ENCODE data around the gene TRIM14. TPM values are rescaled to one million over a fixed set of nuclear protein-coding genes. Genes with fewer than 3 reads are reported as not detected.

The TRIM14 gene
- total RNA-seq, 4 donors from 2014 or later: 7.5 to 12.5 (median 10.5) TPM

DNA sequence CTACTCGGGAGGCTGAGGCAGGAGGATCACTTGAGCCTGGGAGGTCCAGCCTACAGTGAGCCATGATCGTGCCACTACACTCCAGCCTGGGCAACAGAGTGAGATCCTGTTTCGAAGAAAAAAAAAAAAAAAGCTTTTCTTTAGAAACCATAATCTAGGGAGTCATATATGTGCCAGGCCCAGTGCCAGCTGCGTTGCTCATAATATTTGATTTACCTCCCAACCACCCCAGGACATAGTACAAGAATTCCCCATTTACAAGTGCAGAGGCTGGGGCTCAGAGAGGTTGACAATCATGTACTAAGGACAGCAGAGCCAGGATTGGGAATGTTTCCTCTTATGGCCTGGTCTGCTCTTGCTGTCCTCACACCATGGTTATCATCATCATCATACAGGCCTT is 25.1 kb upstream of the TRIM14 start:
- no peak for TF ChIP-seq POLR2A (IDR thresholded peaks at IDR 0.05)
- TF ChIP-seq EP300 (IDR thresholded peaks at IDR 0.05): no peak
- TF ChIP-seq POLR2AphosphoS5 (IDR thresholded peaks at IDR 0.05): no peak
- TF ChIP-seq, protein P1, sequence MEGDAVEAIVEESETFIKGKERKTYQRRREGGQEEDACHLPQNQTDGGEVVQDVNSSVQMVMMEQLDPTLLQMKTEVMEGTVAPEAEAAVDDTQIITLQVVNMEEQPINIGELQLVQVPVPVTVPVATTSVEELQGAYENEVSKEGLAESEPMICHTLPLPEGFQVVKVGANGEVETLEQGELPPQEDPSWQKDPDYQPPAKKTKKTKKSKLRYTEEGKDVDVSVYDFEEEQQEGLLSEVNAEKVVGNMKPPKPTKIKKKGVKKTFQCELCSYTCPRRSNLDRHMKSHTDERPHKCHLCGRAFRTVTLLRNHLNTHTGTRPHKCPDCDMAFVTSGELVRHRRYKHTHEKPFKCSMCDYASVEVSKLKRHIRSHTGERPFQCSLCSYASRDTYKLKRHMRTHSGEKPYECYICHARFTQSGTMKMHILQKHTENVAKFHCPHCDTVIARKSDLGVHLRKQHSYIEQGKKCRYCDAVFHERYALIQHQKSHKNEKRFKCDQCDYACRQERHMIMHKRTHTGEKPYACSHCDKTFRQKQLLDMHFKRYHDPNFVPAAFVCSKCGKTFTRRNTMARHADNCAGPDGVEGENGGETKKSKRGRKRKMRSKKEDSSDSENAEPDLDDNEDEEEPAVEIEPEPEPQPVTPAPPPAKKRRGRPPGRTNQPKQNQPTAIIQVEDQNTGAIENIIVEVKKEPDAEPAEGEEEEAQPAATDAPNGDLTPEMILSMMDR (IDR thresholded peaks at IDR 0.05): no peak
- Histone ChIP-seq H3K4me1 (no peaks in the 10 kb centered on the region), H3K4me3 (no peak overlapping the region), H3K36me3 (no peaks in the 10 kb centered on the region), H3K27me3 (no peaks in the 10 kb centered on the region), H3K9me3 (no peaks in the 10 kb centered on the region), H3K27ac (no peak overlapping the region)
- WGBS, 2 donors (ENCODE audit: low coverage in 1 of 2): 82 to 86% methylated on average over 2 to 3 of the region's 4 CpGs
- no peak for ATAC-seq

DNA sequence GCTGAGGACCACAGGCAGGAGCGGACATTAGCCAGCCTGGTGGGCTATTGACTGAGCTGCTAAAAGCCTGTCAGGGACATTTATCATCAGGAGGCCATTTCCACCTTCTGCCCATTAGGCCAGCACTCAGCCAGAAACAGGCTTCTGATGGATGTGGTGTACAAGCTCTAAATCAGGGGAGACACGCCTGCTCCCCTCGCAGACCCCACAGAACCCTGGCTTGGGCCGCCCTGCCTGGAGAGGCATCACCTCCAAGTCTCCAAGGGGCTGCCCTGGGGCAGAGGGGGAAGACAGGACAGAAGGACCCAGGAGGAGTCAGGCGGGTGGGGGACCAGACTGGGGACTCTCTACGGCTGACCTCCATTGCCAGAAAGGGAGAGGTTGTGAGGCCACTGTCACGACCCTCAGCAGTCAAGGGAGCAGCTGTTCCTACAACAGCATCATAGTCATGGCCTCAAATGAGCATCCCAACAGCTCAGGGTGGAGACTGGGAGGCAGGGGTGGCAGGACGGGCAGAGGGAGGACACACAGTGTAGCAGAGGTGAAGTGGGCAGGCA is 24.0 kb upstream of the TRIM14 start:
- Histone ChIP-seq H3K4me3 (no peak overlapping the region), H3K9me3 (no peaks in the 10 kb centered on the region), H3K36me3 (no peaks in the 10 kb centered on the region), H3K4me1 (no peaks in the 10 kb centered on the region), H3K27ac (no peak overlapping the region), H3K27me3 (no peaks in the 10 kb centered on the region)
- no peak for ATAC-seq
- TF ChIP-seq EP300 (IDR thresholded peaks at IDR 0.05) (no peak), POLR2A (IDR thresholded peaks at IDR 0.05) (no peak), POLR2AphosphoS5 (IDR thresholded peaks at IDR 0.05) (no peak)
- TF ChIP-seq, protein P1 (IDR thresholded peaks at IDR 0.05): no peak
- no CpG with 5 or more reads among the region's 8 CpGs for WGBS, 2 donors (ENCODE audit: low coverage in 1 of 2)

DNA sequence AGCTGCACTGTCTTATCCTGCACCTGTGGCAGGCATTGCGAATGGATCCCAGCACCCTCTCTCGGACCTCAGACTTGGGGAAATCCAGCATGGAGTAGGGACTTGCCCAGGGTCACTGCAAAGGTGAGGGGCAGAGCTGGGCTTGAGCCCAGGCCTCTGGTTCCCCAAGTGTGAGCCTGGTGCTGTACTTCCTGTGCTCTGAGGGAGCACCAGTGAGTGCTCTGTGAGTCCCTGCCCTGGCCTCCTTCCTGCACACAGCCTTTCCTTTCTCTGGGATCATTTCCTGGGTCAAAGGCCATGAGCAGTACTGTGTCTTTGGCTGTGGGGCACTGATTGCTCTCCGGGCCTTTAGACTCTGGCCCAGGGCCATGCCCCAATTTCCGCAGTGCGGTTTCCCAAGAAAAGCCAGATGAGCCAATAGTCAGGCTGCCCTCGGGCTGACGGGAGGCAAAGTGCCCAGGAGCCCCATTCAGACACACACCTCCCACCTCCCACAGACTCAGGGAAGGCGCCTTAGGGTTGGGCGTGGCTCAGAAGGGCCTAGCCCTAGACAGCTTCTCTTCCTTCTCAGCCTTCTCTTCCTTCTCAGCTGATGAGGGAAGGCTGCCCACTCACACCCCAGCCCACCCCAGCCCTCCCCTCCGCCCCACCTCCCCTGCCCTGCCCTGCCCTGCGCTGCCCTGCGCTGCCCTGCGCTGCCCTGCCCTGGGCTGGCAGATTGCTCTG is 23.3 kb upstream of the TRIM14 start:
- 83% methylated on average over 2 of the region's 13 CpGs; no CpG with 5 or more reads in 1 of the 2 donors for WGBS, 2 donors (ENCODE audit: low coverage in 1 of 2)
- H3K4me1 ChIP-seq: no peaks in the 10 kb centered on the region
- ATAC-seq: peak; percentile 45
- no peaks in the 10 kb centered on the region for H3K9me3 ChIP-seq
- H3K27me3 ChIP-seq: no peaks in the 10 kb centered on the region
- no peaks in the 10 kb centered on the region for H3K36me3 ChIP-seq
- H3K4me3 ChIP-seq: no peak overlapping the region
- TF ChIP-seq, protein P1 (IDR thresholded peaks at IDR 0.05): no peak
- TF ChIP-seq POLR2AphosphoS5 (IDR thresholded peaks at IDR 0.05): no peak
- TF ChIP-seq POLR2A (IDR thresholded peaks at IDR 0.05): no peak
- no peak for TF ChIP-seq EP300 (IDR thresholded peaks at IDR 0.05)
- no peak overlapping the region for H3K27ac ChIP-seq

DNA sequence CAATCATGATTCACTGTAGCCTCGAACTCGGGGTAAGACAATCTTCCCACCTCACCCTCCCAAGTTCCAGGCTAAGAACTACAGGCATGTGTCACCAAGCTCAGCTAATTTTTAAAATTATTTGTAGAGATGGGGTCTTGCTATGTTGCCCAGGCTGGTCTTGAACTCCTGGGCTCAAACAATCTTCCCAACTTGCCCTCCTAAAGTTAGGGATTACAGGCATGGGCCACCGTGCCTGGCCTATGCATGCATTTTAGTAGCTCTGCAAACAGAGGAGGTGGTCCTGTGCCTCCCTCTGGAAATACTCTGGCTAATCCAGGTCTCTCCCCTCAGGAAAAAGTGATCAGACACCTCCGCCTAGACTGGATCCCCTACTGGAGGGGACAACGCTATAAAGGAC is 21.5 kb upstream of the TRIM14 start:
- Histone ChIP-seq H3K9me3 (no peaks in the 10 kb centered on the region), H3K4me1 (no peaks in the 10 kb centered on the region), H3K4me3 (no peak overlapping the region), H3K27ac (no peak overlapping the region), H3K36me3 (no peaks in the 10 kb centered on the region), H3K27me3 (no peaks in the 10 kb centered on the region)
- TF ChIP-seq POLR2A (IDR thresholded peaks at IDR 0.05): no peak
- TF ChIP-seq POLR2AphosphoS5 (IDR thresholded peaks at IDR 0.05): no peak
- 83 to 100% methylated on average over 2 to 4 of the region's 5 CpGs for WGBS, 2 donors (ENCODE audit: low coverage in 1 of 2)
- ATAC-seq: no peak

DNA sequence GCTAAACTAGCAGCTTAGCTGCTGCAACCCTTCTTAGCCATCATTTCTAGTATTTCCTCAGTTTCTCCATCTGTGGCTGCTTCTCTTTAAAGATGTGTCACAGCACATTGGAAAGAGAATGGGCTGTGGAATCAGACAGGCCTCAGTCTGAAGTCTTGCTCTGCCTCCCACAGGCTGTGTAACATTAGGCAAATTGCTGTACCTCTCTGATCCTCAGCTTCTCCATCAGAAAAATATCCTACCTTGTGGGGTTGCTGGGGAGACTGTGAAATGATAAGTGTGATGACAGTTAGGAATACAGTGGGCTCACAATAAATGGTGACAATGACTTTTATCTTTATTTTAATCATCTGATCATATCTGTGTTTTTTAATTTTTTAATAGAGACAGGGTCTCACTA is 17.5 kb upstream of the TRIM14 start:
- no peaks in the 10 kb centered on the region for H3K36me3 ChIP-seq
- no peak for ATAC-seq
- TF ChIP-seq EP300 (IDR thresholded peaks at IDR 0.05) (no peak), POLR2AphosphoS5 (IDR thresholded peaks at IDR 0.05) (no peak), POLR2A (IDR thresholded peaks at IDR 0.05) (no peak)
- TF ChIP-seq, protein P1 (IDR thresholded peaks at IDR 0.05): no peak
- no peak overlapping the region for H3K4me3 ChIP-seq
- H3K4me1 ChIP-seq: no peaks in the 10 kb centered on the region
- H3K27me3 ChIP-seq: no peaks in the 10 kb centered on the region
- no peak overlapping the region for H3K27ac ChIP-seq
- no peaks in the 10 kb centered on the region for H3K9me3 ChIP-seq

Data from gastroesophageal sphincter (tissue), 4 donors.